ENCODE data around the gene SPI1. TPM values are rescaled to one million over a fixed set of nuclear protein-coding genes. Genes with fewer than 3 reads are reported as not detected.
"Not testable (repeated sequence)": the region's sequence is repeated elsewhere in the genome, so short reads cannot be mapped to it uniquely, and the experiment has no call there.

The SPI1 gene
- total RNA-seq, 1 experiment from 2014 or later, result 0.31 TPM

GRCh38 chr11:47336595-47336994, 41.8 kb downstream of the SPI1 start:
- no peak for ATAC-seq

GRCh38 chr11:47335733-47336132, 42.6 kb downstream of the SPI1 start:
- Histone ChIP-seq H3K36me3 (ENCODE audit: control insufficient read depth, insufficient read depth, low read length) (no peaks in the 10 kb centered on the region), H3K9me3 (ENCODE audit: control insufficient read depth, insufficient read depth, low read depth, low read length) (no peaks in the 10 kb centered on the region), H3K27ac (ENCODE audit: low read length) (no peak overlapping the region), H3K27me3 (ENCODE audit: control insufficient read depth, insufficient read depth, low read length) (no peaks in the 10 kb centered on the region), H3K4me3 (ENCODE audit: low read depth in 2 of 2, low read length in 2 of 2) (no peak overlapping the region), H3K4me1 (ENCODE audit: control insufficient read depth, insufficient read depth, low read length) (no peaks in the 10 kb centered on the region)
- in situ Hi-C loops (cut with HindIII; ENCODE audit: low pct_unique_long_range_greater_than_20kb, low sequenced_read_pairs), result no loop called here
- ATAC-seq (no peak), DNase-seq (ENCODE audit: low read depth, low spot score) (no peak)
- CTCF ChIA-PET, result no interaction called here
- POLR2A ChIA-PET, result interaction anchor here (0.5 kb wide), 1 partner anchor 27 kb away, joined by 6 read pairs; no protein-coding TSS in a partner anchor
- no TSS peak for BruUV-seq (replicated peaks)
- TF ChIP-seq POLR2AphosphoS5 (IDR thresholded peaks at IDR 0.05; ENCODE audit: low read depth, low read length) (no peak), TCF7L2 (IDR thresholded peaks at IDR 0.05; ENCODE audit: low read depth, low read length) (no peak), SIN3A (IDR thresholded peaks at IDR 0.05; ENCODE audit: borderline replicate concordance, insufficient read depth, low read depth, low read length) (no peak), CTCF (IDR thresholded peaks at IDR 0.05) (no peak), REST (IDR thresholded peaks at IDR 0.05; ENCODE audit: insufficient read depth in 1 of 2, low read depth in 2 of 2, low read length in 1 of 2) (no peak)
- intact Hi-C loops (cut with micrococcal nuclease; ENCODE audit: unreplicated experiment), result no loop called here

More at GRCh38 chr11:47336595-47336994, 41.8 kb downstream of the SPI1 start:
- H3K9me3 ChIP-seq (ENCODE audit: control insufficient read depth, insufficient read depth, low read depth, low read length), result no peaks in the 10 kb centered on the region
- ChIA-PET POLR2A (interaction anchor here (0.5 kb wide), 1 partner anchor 26 kb away, joined by 6 read pairs; no protein-coding TSS in a partner anchor), CTCF (no interaction called here)
- no peaks in the 10 kb centered on the region for H3K27me3 ChIP-seq (ENCODE audit: control insufficient read depth, insufficient read depth, low read length)
- H3K4me3 ChIP-seq (ENCODE audit: low read depth in 2 of 2, low read length in 2 of 2), result no peak overlapping the region
- DNase-seq (ENCODE audit: low read depth, low spot score), result no peak
- intact Hi-C loops (cut with micrococcal nuclease; ENCODE audit: unreplicated experiment), result no loop called here
- TF ChIP-seq SIN3A (IDR thresholded peaks at IDR 0.05; ENCODE audit: borderline replicate concordance, insufficient read depth, low read depth, low read length) (no peak), REST (IDR thresholded peaks at IDR 0.05; ENCODE audit: insufficient read depth in 1 of 2, low read depth in 2 of 2, low read length in 1 of 2) (no peak), TCF7L2 (IDR thresholded peaks at IDR 0.05; ENCODE audit: low read depth, low read length) (no peak), CTCF (IDR thresholded peaks at IDR 0.05) (no peak), POLR2AphosphoS5 (IDR thresholded peaks at IDR 0.05; ENCODE audit: low read depth, low read length) (no peak)
- in situ Hi-C loops (cut with HindIII; ENCODE audit: low pct_unique_long_range_greater_than_20kb, low sequenced_read_pairs), result no loop called here
- no TSS peak for BruUV-seq (replicated peaks)
- H3K4me1 ChIP-seq (ENCODE audit: control insufficient read depth, insufficient read depth, low read length), result no peaks in the 10 kb centered on the region
- H3K36me3 ChIP-seq (ENCODE audit: control insufficient read depth, insufficient read depth, low read length), result no peaks in the 10 kb centered on the region
- no peak overlapping the region for H3K27ac ChIP-seq (ENCODE audit: low read length)

- ATAC-seq; H3K27me3 ChIP-seq (ENCODE audit: control insufficient read depth, insufficient read depth, low read length); POLR2A ChIA-PET; in situ Hi-C loops (cut with HindIII; ENCODE audit: low pct_unique_long_range_greater_than_20kb, low sequenced_read_pairs); H3K36me3 ChIP-seq (ENCODE audit: control insufficient read depth, insufficient read depth, low read length); H3K9me3 ChIP-seq (ENCODE audit: control insufficient read depth, insufficient read depth, low read depth, low read length); H3K4me3 ChIP-seq (ENCODE audit: low read depth in 2 of 2, low read length in 2 of 2); H3K4me1 ChIP-seq (ENCODE audit: control insufficient read depth, insufficient read depth, low read length); BruUV-seq (replicated peaks); CTCF ChIA-PET; intact Hi-C loops (cut with micrococcal nuclease; ENCODE audit: unreplicated experiment); DNase-seq (ENCODE audit: low read depth, low spot score); H3K27ac ChIP-seq (ENCODE audit: low read length): not testable (repeated sequence)
These were observed 43.5 kb downstream of the SPI1 start for GRCh38 chr11:47334699-47335411.
